Gastroesophageal sphincter (tissue), 3 donors: Measurements from ENCODE around the gene MICAL3.

ENCODE experiments used
- POLR2A ChIP-seq, 2 donors: fragments of 450-650 bp; IDR thresholded peaks; one replicate each; pipeline ENCODE4 v1.6.1; 2017; ENCODE audit warnings: antibody characterized with exemption in 2 of 2, mild to moderate bottlenecking in 2 of 2, moderate library complexity in 1 of 2
- TF ChIP-seq, protein P1 (sequence below), 4 experiments: fragments of 200-600 bp in 2 of 4; fragments of 450-650 bp in 2 of 4; sonication (generic) in 1 of 4; IDR thresholded peaks; one replicate each; pipeline ENCODE4 v1.5.1; 2017 to 2019; ENCODE audit warnings: antibody characterized with exemption in 4 of 4, mild to moderate bottlenecking in 2 of 4, moderate library complexity in 2 of 4

DNA sequence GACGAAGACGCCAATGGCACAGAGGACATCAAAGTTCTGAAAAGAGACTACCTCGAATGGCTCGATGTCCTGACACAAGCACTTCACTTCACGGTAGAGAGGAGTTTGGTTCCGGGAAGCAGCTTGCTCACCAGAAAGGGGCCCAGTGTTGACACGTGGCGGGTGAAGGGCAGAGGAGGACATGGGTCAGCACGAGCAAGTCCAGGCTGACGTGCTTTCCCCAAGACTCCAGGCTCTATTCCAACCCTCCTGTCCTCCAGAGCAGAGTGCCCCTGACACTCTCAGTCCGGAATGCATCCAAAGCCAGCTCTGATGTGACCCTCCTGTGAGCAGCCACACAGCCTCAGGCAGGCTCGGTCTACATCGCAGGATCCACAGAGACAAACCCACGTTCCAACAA, 172.6 kb downstream of the MICAL3 start:
- TF ChIP-seq POLR2A (IDR thresholded peaks at IDR 0.05): no peak
- TF ChIP-seq, protein P1, sequence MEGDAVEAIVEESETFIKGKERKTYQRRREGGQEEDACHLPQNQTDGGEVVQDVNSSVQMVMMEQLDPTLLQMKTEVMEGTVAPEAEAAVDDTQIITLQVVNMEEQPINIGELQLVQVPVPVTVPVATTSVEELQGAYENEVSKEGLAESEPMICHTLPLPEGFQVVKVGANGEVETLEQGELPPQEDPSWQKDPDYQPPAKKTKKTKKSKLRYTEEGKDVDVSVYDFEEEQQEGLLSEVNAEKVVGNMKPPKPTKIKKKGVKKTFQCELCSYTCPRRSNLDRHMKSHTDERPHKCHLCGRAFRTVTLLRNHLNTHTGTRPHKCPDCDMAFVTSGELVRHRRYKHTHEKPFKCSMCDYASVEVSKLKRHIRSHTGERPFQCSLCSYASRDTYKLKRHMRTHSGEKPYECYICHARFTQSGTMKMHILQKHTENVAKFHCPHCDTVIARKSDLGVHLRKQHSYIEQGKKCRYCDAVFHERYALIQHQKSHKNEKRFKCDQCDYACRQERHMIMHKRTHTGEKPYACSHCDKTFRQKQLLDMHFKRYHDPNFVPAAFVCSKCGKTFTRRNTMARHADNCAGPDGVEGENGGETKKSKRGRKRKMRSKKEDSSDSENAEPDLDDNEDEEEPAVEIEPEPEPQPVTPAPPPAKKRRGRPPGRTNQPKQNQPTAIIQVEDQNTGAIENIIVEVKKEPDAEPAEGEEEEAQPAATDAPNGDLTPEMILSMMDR (IDR thresholded peaks at IDR 0.05): no peak
